ENCODE data around the gene WASL. TPM values are rescaled to one million over a fixed set of nuclear protein-coding genes. Genes with fewer than 3 reads are reported as not detected.

WASL gene
- total and polyA plus RNA-seq, 10 of the 15 experiments (the other 5 are each of a cell fraction or from before 2014, with no cell fraction given) = 2.0 to 6.4 (median 3.5) TPM

DNA sequence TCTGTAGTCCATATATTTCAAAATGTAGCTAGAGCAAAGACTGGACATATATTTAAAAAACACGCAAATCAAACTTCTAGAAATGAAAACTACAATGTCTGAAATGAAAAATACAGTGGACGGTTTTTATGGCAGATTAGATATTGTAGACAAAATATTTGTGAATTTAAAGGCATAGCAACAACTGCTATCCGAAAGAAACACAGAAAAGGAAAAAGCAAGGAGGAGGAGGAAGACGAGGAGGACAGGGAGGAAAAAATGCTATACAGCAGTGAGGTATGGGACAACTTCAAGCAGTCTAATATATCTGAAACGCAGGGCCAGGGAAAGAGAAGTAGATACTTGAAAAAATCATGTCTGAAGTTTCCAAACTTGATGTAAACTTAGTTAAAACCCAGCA lies 13.3 kb downstream of the WASL start (continued):
- TF ChIP-seq, protein P1, sequence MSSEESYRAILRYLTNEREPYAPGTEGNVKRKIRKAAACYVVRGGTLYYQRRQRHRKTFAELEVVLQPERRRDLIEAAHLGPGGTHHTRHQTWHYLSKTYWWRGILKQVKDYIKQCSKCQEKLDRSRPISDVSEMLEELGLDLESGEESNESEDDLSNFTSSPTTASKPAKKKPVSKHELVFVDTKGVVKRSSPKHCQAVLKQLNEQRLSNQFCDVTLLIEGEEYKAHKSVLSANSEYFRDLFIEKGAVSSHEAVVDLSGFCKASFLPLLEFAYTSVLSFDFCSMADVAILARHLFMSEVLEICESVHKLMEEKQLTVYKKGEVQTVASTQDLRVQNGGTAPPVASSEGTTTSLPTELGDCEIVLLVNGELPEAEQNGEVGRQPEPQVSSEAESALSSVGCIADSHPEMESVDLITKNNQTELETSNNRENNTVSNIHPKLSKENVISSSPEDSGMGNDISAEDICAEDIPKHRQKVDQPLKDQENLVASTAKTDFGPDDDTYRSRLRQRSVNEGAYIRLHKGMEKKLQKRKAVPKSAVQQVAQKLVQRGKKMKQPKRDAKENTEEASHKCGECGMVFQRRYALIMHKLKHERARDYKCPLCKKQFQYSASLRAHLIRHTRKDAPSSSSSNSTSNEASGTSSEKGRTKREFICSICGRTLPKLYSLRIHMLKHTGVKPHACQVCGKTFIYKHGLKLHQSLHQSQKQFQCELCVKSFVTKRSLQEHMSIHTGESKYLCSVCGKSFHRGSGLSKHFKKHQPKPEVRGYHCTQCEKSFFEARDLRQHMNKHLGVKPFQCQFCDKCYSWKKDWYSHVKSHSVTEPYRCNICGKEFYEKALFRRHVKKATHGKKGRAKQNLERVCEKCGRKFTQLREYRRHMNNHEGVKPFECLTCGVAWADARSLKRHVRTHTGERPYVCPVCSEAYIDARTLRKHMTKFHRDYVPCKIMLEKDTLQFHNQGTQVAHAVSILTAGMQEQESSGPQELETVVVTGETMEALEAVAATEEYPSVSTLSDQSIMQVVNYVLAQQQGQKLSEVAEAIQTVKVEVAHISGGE (CRISPR knock-in tag; IDR thresholded peaks at IDR 0.05) = no peak
- TF ChIP-seq SMARCA5 (IDR thresholded peaks at IDR 0.05) = no peak

DNA sequence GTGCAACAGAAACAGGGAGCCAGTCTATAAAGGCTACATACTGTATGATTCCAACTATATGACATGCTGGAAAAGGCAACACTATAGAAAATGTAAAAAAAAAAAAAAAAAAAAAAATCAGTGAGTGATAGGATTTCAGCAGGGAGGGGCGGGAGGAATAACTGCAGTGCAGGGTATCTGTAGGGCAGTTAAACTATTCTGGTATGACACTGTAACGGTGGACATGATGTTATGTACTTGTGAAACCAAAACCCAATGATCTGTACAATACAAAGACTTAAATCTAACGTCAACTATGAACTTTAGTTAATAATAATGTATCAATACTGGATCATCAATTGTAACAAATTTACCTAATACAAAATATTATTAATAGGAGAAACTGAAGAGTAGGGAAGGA lies 14.3 kb downstream of the WASL start:
- in situ Hi-C loops (cut with MboI) = no loop called here
- FAIRE-seq (no peak), ATAC-seq (peak; percentile 90), DNase-seq (ENCODE audit: low read depth, low spot score) (no peak)
- Histone ChIP-seq H3K27ac (ENCODE audit: control insufficient read depth, insufficient read depth) (no peak overlapping the region), H3K79me2 (ENCODE audit: control insufficient read depth, insufficient read depth, low read length) (peaks cover 83% of the 10 kb centered on the region), H3K4me1 (ENCODE audit: control insufficient read depth, insufficient read depth, low read length) (no peaks in the 10 kb centered on the region), H3K4me2 (ENCODE audit: control insufficient read depth, insufficient read depth) (no peak overlapping the region), H3K9me3 (replicated peaks; ENCODE audit: control insufficient read depth, insufficient read depth, low read length) (peaks cover 15% of the 10 kb centered on the region), H3K27me3 (replicated peaks in 1 of 2; ENCODE audit: control insufficient read depth in 2 of 2, insufficient read depth in 2 of 2, low read length in 1 of 2) (no peaks in the 10 kb centered on the region), H3K4me3 (no peak overlapping the region), H4K20me1 (ENCODE audit: control insufficient read depth, insufficient read depth) (no peaks in the 10 kb centered on the region), H3K36me3 (ENCODE audit: control insufficient read depth in 2 of 2, insufficient read depth in 2 of 2, low read length in 1 of 2) (peaks cover 0 to 3% of the 10 kb centered on the region in 2 experiments; a peak in 2 of 4 replicates), H2AFZ (ENCODE audit: control insufficient read depth, low read depth, low read length) (no peak overlapping the region), H3K9ac (ENCODE audit: control insufficient read depth, insufficient read depth, low read length) (no peak overlapping the region)
- ChIA-PET POLR2A (interaction anchor here (1.2 kb wide), 1 partner anchor 12 kb away, joined by 5 read pairs; no protein-coding TSS in a partner anchor), CTCF (interaction anchor here (0.9 to 1.7 kb wide), 3 partner anchors 9 to 31 kb away, joined by 3 to 5 read pairs (median 4); no protein-coding TSS in a partner anchor), SMC1A (ENCODE audit: uncharacterized antibody, unreplicated experiment) (interaction anchor here (0.9 to 1.7 kb wide), 5 partner anchors 9 to 36 kb away, joined by 4 to 7 read pairs (median 5); partner anchors contain the start of gene WASL), RAD21 (ENCODE audit: unreplicated experiment) (interaction anchor here (0.6 to 1.4 kb wide), 3 partner anchors 11 to 16 kb away, joined by 3 to 5 read pairs (median 3); no protein-coding TSS in a partner anchor)
- TF ChIP-seq MTA2 (IDR thresholded peaks at IDR 0.05; ENCODE audit: low read depth) = no peak
- TF ChIP-seq CHD4 (IDR thresholded peaks at IDR 0.05) = no peak
- TF ChIP-seq TARDBP (IDR thresholded peaks at IDR 0.05; ENCODE audit: borderline replicate concordance) = no peak
- TF ChIP-seq NR2C2 (IDR thresholded peaks at IDR 0.05; ENCODE audit: borderline replicate concordance, control insufficient read depth, insufficient read length, low read depth) = no peak
- no peak for TF ChIP-seq FOXK2 (IDR thresholded peaks at IDR 0.05)
- TF ChIP-seq TCF12 (IDR thresholded peaks at IDR 0.05; ENCODE audit: low read depth, low read length) = no peak
- TF ChIP-seq SP1 (IDR thresholded peaks at IDR 0.05; ENCODE audit: low read depth, low read length) = no peak
- no peak for TF ChIP-seq ZSCAN29 (IDR thresholded peaks at IDR 0.05)
- TF ChIP-seq CEBPB (IDR thresholded peaks at IDR 0.05; ENCODE audit: borderline replicate concordance in 1 of 2, low read depth in 2 of 2, low read length in 2 of 2) = no peak
- TF ChIP-seq BACH1 (IDR thresholded peaks at IDR 0.05; ENCODE audit: borderline replicate concordance) = no peak
- TF ChIP-seq ETV6 (conservative IDR thresholded peaks at IDR 0.05 in 1 of 2, IDR thresholded peaks at IDR 0.05 in 1 of 2; ENCODE audit: borderline replicate concordance in 1 of 2, low read depth in 1 of 2) = no peak
- no peak for TF ChIP-seq ZNF207 (IDR thresholded peaks at IDR 0.05; ENCODE audit: borderline replicate concordance)
- BruUV-seq (replicated peaks) = no TSS peak
- 79% methylated on average over 3 of the region's 3 CpGs for WGBS (ENCODE audit: insufficient coverage, insufficient replicate concordance, low lambda C conversion rate, missing lambda C conversion rate)
- intact Hi-C loops (cut with micrococcal nuclease; ENCODE audit: unreplicated experiment) = no loop called here
